ENCODE results near the gene RAPGEF6. TPM values are rescaled to one million over a fixed set of nuclear protein-coding genes. Genes with fewer than 3 reads are reported as not detected.
"Not testable (repeated sequence)": the region's sequence is repeated elsewhere in the genome, so short reads cannot be mapped to it uniquely, and the experiment has no call there.

RAPGEF6 gene
- polyA plus RNA-seq, 3 donors: 13.5 to 19.1 (median 16.5) TPM

- DNase-seq (ENCODE audit: extremely low read depth in 1 of 11, low read depth in 9 of 11, low spot score in 4 of 11): no peak
Observed at GRCh38 chr5:131413605-131414559, 221.1 kb downstream of the RAPGEF6 start.

DNA sequence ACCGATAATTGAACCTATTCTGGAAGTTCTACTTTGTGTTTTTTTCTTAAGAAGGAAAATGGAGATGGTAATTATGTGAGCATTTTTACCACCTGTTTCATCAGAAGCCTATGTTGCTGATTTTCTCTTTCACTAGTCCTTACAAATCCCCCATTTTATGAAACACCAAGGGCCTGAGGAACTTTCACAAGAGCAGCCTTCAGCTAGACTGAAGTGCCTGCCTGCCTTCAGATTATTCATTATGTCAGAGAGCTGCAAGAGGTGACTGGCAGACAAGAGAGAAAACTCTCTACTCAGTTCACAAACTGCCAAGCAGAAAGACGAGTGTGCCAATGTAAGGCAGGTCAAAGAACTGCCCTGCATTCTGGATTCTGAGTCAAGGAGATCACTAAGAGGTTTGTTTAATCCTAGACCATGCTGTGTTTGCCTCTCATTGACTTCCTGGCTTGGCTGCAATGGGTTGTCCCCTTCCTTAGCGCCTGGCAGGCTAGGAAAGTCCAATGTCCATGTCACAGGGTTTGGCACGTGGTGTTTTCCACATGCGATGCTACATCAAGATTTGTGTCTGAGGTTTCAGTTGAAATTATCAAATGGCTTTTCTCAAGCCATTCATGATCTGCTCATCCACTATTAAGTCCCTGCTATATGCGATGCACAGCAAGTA, 227.9 kb downstream of the RAPGEF6 start:
- no peak for DNase-seq (ENCODE audit: extremely low read depth in 1 of 11, low read depth in 9 of 11, low spot score in 4 of 11)

- DNase-seq (ENCODE audit: extremely low read depth in 1 of 11, low read depth in 9 of 11, low spot score in 4 of 11): no peak
Observed at GRCh38 chr5:131406076-131406475, 229.0 kb downstream of the RAPGEF6 start.

DNA sequence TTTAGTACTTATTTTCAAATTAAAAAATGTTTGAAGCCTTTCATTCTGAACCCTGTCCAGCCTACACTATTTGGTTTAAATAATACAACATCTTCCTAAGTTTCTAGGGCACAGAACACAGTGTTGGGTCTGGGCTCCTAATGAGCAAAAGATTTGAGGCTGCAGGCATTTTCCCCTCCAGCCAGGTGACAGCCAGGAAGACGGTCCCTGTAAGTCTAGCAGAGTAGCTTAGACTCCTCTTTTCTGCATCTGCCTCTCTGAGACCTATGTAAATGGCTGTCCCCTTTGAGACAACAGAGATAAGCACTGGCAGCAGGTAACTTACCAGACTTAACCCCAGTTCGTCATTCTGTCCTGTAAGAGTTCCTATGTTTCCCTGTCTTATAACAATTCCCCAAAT, 229.4 kb downstream of the RAPGEF6 start:
- DNase-seq (ENCODE audit: extremely low read depth in 1 of 11, low read depth in 9 of 11, low spot score in 4 of 11): no peak

DNA sequence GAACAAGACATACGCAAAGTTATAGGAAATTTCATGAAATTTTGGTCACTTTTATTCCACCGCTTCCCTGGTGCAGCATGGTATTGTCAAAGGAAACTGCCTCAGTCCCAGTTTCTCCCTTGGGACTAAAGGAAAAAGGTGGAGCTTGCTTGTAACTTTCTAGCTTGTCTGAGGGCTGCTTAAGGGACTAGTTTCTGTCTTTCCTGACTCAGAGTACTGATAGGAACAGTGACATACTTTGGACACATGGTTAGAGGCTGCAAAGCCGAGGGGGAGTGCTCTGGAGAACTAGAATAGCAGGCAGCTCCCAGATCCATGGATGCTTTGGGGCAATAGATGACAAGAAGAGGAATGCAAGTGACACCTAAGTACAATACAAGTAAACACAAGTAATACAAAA, 234.4 kb downstream of the RAPGEF6 start:
- DNase-seq (ENCODE audit: extremely low read depth in 1 of 11, low read depth in 9 of 11, low spot score in 4 of 11): no peak

DNA sequence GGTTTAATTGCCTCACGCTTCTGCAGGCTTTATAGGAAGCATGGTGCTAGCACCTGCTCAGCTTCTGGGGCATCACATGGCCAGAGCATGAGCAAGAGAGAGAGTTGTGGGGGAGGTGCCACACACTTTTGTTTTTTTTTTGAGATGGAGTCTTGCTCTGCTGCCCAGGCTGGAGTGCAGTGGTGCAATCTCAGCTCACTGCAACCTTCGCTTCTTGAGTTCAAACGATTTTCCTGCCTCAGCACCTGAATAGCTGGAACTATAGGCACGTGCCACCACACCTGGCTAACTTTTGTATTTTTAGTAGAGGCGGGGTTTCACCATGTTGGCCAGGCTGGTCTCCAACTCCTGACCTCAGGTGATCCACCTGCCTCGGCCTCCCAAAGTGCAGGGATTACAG, 236.0 kb downstream of the RAPGEF6 start:
- not testable (repeated sequence) for DNase-seq (ENCODE audit: extremely low read depth in 1 of 11, low read depth in 9 of 11, low spot score in 4 of 11)

GRCh38 chr5:131396630-131397273, 238.3 kb downstream of the RAPGEF6 start:
- no peak for DNase-seq (ENCODE audit: extremely low read depth in 1 of 11, low read depth in 9 of 11, low spot score in 4 of 11)

- DNase-seq (ENCODE audit: extremely low read depth in 1 of 11, low read depth in 9 of 11, low spot score in 4 of 11): no peak
Observed at GRCh38 chr5:131396015-131396414, 239.0 kb downstream of the RAPGEF6 start.

- DNase-seq (ENCODE audit: extremely low read depth in 1 of 11, low read depth in 9 of 11, low spot score in 4 of 11): peak in 1 of 11 donors; percentile 31
Observed at GRCh38 chr5:131394128-131394527, 240.9 kb downstream of the RAPGEF6 start.

DNA sequence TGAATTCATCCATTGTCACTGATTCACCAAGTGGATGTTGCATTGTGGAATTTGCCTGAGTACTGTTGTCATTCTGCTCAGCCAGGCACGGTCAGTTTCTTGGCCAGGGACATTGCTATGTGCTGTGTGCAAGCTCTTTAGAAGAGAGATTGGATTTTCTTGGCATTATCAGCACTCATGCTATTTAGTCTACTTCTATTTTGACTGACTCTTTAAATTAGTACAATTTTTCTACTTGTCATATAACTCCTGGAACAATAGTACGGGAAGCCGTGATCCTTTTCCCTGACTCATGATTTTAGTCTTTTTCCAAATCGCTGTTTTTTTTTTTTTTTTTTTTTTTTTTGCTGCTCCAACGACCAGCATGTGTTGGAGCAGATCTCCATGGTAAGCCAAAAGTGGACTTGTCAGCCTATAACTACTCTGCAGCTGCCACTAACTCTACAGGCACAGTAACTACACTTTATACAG, 241.5 kb downstream of the RAPGEF6 start:
- peak in 1 of 11 donors; percentile 20 for DNase-seq (ENCODE audit: extremely low read depth in 1 of 11, low read depth in 9 of 11, low spot score in 4 of 11)

GRCh38 chr5:131392466-131393095, 242.4 kb downstream of the RAPGEF6 start:
- no peak for DNase-seq (ENCODE audit: extremely low read depth in 1 of 11, low read depth in 9 of 11, low spot score in 4 of 11)

- no peak for DNase-seq (ENCODE audit: extremely low read depth in 1 of 11, low read depth in 9 of 11, low spot score in 4 of 11)
Observed at GRCh38 chr5:131389869-131390265, 245.2 kb downstream of the RAPGEF6 start.

DNA sequence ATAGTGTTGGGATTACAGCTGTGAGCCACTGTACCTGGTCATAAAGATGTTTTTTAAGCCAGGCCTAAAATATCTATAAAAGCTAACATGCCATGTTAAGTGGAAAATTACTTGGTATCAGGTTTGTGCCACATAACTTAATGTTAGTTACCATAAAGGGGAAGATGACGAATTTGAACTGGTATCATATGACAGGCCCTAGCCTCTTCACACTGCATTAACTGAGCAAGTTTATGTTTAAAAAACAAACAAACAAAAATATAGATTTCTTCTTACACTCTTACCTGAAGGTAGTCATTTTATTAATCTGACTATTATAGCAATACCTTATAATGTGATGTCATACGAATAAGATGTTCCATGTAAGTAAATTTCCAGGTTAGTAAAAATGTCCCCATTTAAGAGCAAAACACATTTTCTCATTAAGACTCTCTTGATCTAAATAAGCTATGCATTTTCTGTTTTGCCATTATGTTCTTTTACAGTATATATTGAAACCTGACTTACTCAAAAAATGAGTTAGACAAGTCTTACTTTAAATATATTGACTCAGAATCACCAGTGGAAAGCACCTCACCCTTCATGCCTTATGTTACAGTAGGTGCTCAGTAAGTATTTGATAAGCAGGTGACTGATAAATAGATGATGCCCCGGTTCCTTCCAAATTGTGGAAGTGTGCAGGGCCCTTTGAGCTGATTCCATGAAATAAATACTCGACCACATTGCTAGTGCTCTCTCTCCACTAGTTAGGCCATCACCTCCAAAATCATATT, 245.7 kb downstream of the RAPGEF6 start:
- no peak for DNase-seq (ENCODE audit: extremely low read depth in 1 of 11, low read depth in 9 of 11, low spot score in 4 of 11)

DNA sequence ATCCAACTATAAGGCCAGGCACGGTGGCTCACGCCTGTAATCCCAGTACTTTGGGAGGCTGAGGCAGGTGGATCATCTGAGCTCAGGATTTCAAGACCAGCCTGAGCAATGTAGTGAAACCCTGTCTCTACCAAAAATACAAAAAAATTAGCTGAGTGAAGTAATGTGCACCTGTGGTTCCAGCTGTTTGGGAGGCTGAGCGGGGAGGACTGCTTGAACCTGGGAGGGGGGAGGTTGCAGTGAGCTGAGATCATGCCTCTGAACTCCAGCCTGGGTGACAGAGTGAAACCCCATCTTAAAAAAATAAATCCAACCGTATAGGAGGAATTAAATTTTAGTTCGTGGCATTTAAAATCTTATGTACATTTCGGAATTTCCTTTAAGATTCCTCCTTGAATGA, 247.8 kb downstream of the RAPGEF6 start:
- no peak for DNase-seq (ENCODE audit: extremely low read depth in 1 of 11, low read depth in 9 of 11, low spot score in 4 of 11)

- DNase-seq (ENCODE audit: extremely low read depth in 1 of 11, low read depth in 9 of 11, low spot score in 4 of 11): peak; percentile 45 to 89 (median 66)
Observed at GRCh38 chr5:131386779-131387178, 248.2 kb downstream of the RAPGEF6 start.

GRCh38 chr5:131386124-131386523, 248.9 kb downstream of the RAPGEF6 start:
- DNase-seq (ENCODE audit: extremely low read depth in 1 of 11, low read depth in 9 of 11, low spot score in 4 of 11): no peak

GRCh38 chr5:131384616-131385214, 250.3 kb downstream of the RAPGEF6 start:
- DNase-seq (ENCODE audit: extremely low read depth in 1 of 11, low read depth in 9 of 11, low spot score in 4 of 11): no peak

- no peak for DNase-seq (ENCODE audit: extremely low read depth in 1 of 11, low read depth in 9 of 11, low spot score in 4 of 11)
Observed at GRCh38 chr5:131384173-131384572, 250.9 kb downstream of the RAPGEF6 start.
